HepG2 (cell line): ENCODE data around the gene PRRC2A. TPM values are rescaled to one million over a fixed set of nuclear protein-coding genes. Genes with fewer than 3 reads are reported as not detected.

Source experiments
- CENPT ChIP-seq: sonication (generic); formaldehyde crosslinking; IDR thresholded peaks from 2 replicates; pipeline ENCODE4 v1.8.0; 2022; ENCODE audit warnings: low read depth, mild to moderate bottlenecking, moderate library complexity, missing genetic modification reagents
- CHCHD3 ChIP-seq: sonication (generic); formaldehyde crosslinking; IDR thresholded peaks from 2 replicates; pipeline ENCODE4 v1.8.0; 2022; ENCODE audit warnings: mild to moderate bottlenecking, missing genetic modification reagents, moderate library complexity
- FIP1L1 ChIP-seq: fragments of 200-400 bp; formaldehyde crosslinking; IDR thresholded peaks from 2 replicates; pipeline ENCODE4 v1.6.1; 2018; ENCODE audit warnings: low read depth, mild to moderate bottlenecking, low read length, moderate library complexity, borderline replicate concordance; ENCODE audit not compliant: insufficient read depth
- GTF2F1 ChIP-seq: fragments of 150-350 bp; IDR thresholded peaks from 2 replicates; pipeline ENCODE4 v1.6.1; 2014; ENCODE audit warnings: low read length
- HNRNPL ChIP-seq: fragments of 200-400 bp; formaldehyde crosslinking; IDR thresholded peaks from 2 replicates; pipeline ENCODE4 v1.6.1; 2017; ENCODE audit warnings: mild to moderate bottlenecking, low read depth, low read length
- HOXA7 ChIP-seq: sonication (generic); formaldehyde crosslinking; IDR thresholded peaks from 2 replicates; pipeline ENCODE4 v1.8.1; 2022; ENCODE audit warnings: mild to moderate bottlenecking, missing genetic modification reagents, moderate library complexity
- KLF16 ChIP-seq, 2 experiments: sonication (generic) in 1 of 2; formaldehyde crosslinking in 1 of 2; IDR thresholded peaks; 2 replicates each; pipeline versions ENCODE4 v1.6.1 to v1.8.0; 2016 to 2023; ENCODE audit warnings: missing genetic modification reagents in 2 of 2, missing compliant biosample characterization in 1 of 2
- NFKB2 ChIP-seq: sonication (generic); formaldehyde crosslinking; IDR thresholded peaks from 2 replicates; pipeline ENCODE4 v1.4.0; 2020; ENCODE audit warnings: missing genetic modification reagents, borderline replicate concordance
- PHF21A ChIP-seq: sonication (generic); formaldehyde crosslinking; IDR thresholded peaks from 2 replicates; pipeline ENCODE4 v1.5.0; 2020; ENCODE audit warnings: mild to moderate bottlenecking, missing genetic modification reagents
- PRDM15 ChIP-seq: sonication (generic); formaldehyde crosslinking; IDR thresholded peaks from 2 replicates; pipeline ENCODE4 v1.4.0; 2020; ENCODE audit warnings: missing genetic modification reagents
- RFX1 ChIP-seq: fragments of 450-650 bp; IDR thresholded peaks from 2 replicates; pipeline ENCODE4 v1.6.1; 2017
- RFX5 ChIP-seq: IDR thresholded peaks from 2 replicates; pipeline ENCODE4 v1.6.1; 2011; ENCODE audit warnings: low read depth, low read length, improper control_type of control experiment
- SIN3A ChIP-seq: IDR thresholded peaks from 2 replicates; pipeline ENCODE4 v1.6.1; 2011; ENCODE audit warnings: low read depth, mild to moderate bottlenecking, control low read depth, low read length, borderline replicate concordance
- SP1 ChIP-seq, 2 experiments: fragments of 450-650 bp in 1 of 2; sonication (generic) in 1 of 2; formaldehyde crosslinking in 1 of 2; IDR thresholded peaks; 2 replicates each; pipeline versions ENCODE4 v1.4.0 to v1.6.1; 2016 to 2020; ENCODE audit warnings: missing genetic modification reagents in 1 of 2
- SPEN ChIP-seq: sonication (generic); formaldehyde crosslinking; IDR thresholded peaks from 2 replicates; pipeline ENCODE4 v1.5.1; 2020; ENCODE audit warnings: low read depth, mild to moderate bottlenecking, missing genetic modification reagents
- SRSF1 ChIP-seq: fragments of 200-400 bp; formaldehyde crosslinking; optimal IDR thresholded peaks from 2 replicates; pipeline ENCODE3; 2017; ENCODE audit warnings: mild to moderate bottlenecking, low read depth, low read length, moderate library complexity
- THYN1 ChIP-seq: sonication (generic); formaldehyde crosslinking; IDR thresholded peaks from 2 replicates; pipeline ENCODE4 v1.8.1; 2023; ENCODE audit warnings: low read depth, mild to moderate bottlenecking, moderate library complexity, missing genetic modification reagents, borderline replicate concordance
- ZFP37 ChIP-seq: sonication (generic); formaldehyde crosslinking; IDR thresholded peaks from 2 replicates; pipeline ENCODE4 v1.4.0; 2020; ENCODE audit warnings: missing genetic modification reagents, borderline replicate concordance
- ZNF225 ChIP-seq: sonication (generic); formaldehyde crosslinking; IDR thresholded peaks from 2 replicates; pipeline ENCODE4 v1.4.0; 2020; ENCODE audit warnings: mild to moderate bottlenecking, missing genetic modification reagents
- ZNF274 ChIP-seq: sonication (generic); formaldehyde crosslinking; IDR thresholded peaks from 2 replicates; pipeline ENCODE4 v1.5.1; 2020; ENCODE audit warnings: mild to moderate bottlenecking, missing genetic modification reagents
- ZNF343 ChIP-seq: sonication (generic); formaldehyde crosslinking; IDR thresholded peaks from 2 replicates; pipeline ENCODE4 v1.4.0; 2020; ENCODE audit warnings: mild to moderate bottlenecking, missing genetic modification reagents
- ZNF350 ChIP-seq: sonication (generic); formaldehyde crosslinking; IDR thresholded peaks from 2 replicates; pipeline ENCODE4 v1.4.0; 2020; ENCODE audit warnings: mild to moderate bottlenecking, low read depth, missing genetic modification reagents, borderline replicate concordance
- ZNF780A ChIP-seq: sonication (generic); formaldehyde crosslinking; IDR thresholded peaks from 2 replicates; pipeline ENCODE4 v1.8.0; 2022; ENCODE audit warnings: mild to moderate bottlenecking, missing genetic modification reagents, moderate library complexity
- polyA plus RNA-seq, 8 experiments: library from polyadenylated mRNA; depleted of rRNA in 3 of 8; stranded (reverse) in 7 of 8; unstranded in 1 of 8; fragments of >200 nt; fragmentation: Illumina TruSeq in 4 of 8; extraction: Trizol in 4 of 8; gene quantifications; 2 replicates each; pipeline versions ENCODE4 v1.2.1 to v1.2.3, GENCODE V29; 2011 to 2016; ENCODE audit warnings: low read depth in 4 of 8, missing spikeins in 1 of 8, mixed read lengths in 1 of 8; ENCODE audit not compliant: insufficient read depth in 1 of 8
- total RNA-seq, 5 experiments: library from RNA; depleted of rRNA; stranded (reverse); fragments of >200 nt; fragmentation: Illumina TruSeq; extraction: Trizol; gene quantifications; 2 replicates each; pipeline ENCODE4 v1.2.3, GENCODE V29; 2016; ENCODE audit warnings: low read depth in 1 of 5
- TF ChIP-seq, protein P1 (sequence below): sonication (generic); formaldehyde crosslinking; IDR thresholded peaks from 2 replicates; pipeline ENCODE4 v1.4.0; 2020; ENCODE audit warnings: missing genetic modification reagents; ENCODE audit errors: not compliant biosample characterization
- TF ChIP-seq, protein P2 (sequence below): sonication (generic); formaldehyde crosslinking; IDR thresholded peaks from 2 replicates; pipeline ENCODE4 v1.4.0; 2020; ENCODE audit warnings: missing genetic modification reagents

Gene PRRC2A
- total and polyA plus RNA-seq, 2 of the 13 experiments (the other 11 are each of a cell fraction or from before 2014, with no cell fraction given) = 38.9 to 47.4 TPM

GRCh38 chr6:31580807-31581433 lies 39.6 kb upstream of the PRRC2A start (continued):
- TF ChIP-seq PRDM15 (CRISPR knock-in tag) (peak; percentile 24; the same call in 1 of the 2 replicates), HNRNPL (0 out of 2 replicates have a peak, but pooled peaks have one; percentile 44), CHCHD3 (CRISPR knock-in tag) (peak; percentile 52; the same call in 1 of the 2 replicates), RFX1 (no peak), SIN3A (no peak), ZNF225 (CRISPR knock-in tag) (peak; percentile 51), ZNF274 (peak; percentile 84; the same call in 1 of the 2 replicates), SRSF1 (peak; percentile 87), SP1 (IDR thresholded peaks at IDR 0.05) (no peak), SP1 (CRISPR knock-in tag; IDR thresholded peaks at IDR 0.05) (no peak), ZNF343 (CRISPR knock-in tag) (no peak; the same call in 1 of the 2 replicates), HOXA7 (no peak), FIP1L1 (no peak), THYN1 (CRISPR knock-in tag) (no peak), KLF16 (CRISPR knock-in tag; IDR thresholded peaks at IDR 0.05) (peak in 1 of 2 experiments; percentile 78; a peak in 2 of 4 replicates), CENPT (CRISPR knock-in tag) (peak; percentile 53; the same call in 1 of the 2 replicates), ZNF780A (CRISPR knock-in tag) (no peak), GTF2F1 (no peak), RFX5 (no peak), SPEN (CRISPR knock-in tag) (peak; percentile 75), ZNF350 (CRISPR knock-in tag) (peak; percentile 83; the same call in 1 of the 2 replicates), ZFP37 (CRISPR knock-in tag) (no peak), PHF21A (peak; percentile 92), NFKB2 (CRISPR knock-in tag) (peak; percentile 83)
- TF ChIP-seq, protein P1, sequence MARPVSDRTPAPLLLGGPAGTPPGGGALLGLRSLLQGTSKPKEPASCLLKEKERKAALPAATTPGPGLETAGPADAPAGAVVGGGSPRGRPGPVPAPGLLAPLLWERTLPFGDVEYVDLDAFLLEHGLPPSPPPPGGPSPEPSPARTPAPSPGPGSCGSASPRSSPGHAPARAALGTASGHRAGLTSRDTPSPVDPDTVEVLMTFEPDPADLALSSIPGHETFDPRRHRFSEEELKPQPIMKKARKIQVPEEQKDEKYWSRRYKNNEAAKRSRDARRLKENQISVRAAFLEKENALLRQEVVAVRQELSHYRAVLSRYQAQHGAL = no peak
- TF ChIP-seq, protein P2, sequence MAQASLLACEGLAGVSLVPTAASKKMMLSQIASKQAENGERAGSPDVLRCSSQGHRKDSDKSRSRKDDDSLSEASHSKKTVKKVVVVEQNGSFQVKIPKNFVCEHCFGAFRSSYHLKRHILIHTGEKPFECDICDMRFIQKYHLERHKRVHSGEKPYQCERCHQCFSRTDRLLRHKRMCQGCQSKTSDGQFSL (CRISPR knock-in tag) = no peak
